Ishikawa (cell line): ENCODE results near the gene CLASRP.

Experiments used
- CEBPB ChIP-seq: IDR thresholded peaks from 2 replicates; pipeline ENCODE4 v1.6.1; 2012
- MAX ChIP-seq: IDR thresholded peaks from 2 replicates; pipeline ENCODE4 v1.6.1; 2012
- TAF1 ChIP-seq: IDR thresholded peaks from 2 replicates; pipeline ENCODE4 v1.6.1; 2012; ENCODE audit warnings: low read depth, mild to moderate bottlenecking
- ZBTB7A ChIP-seq: IDR thresholded peaks from 2 replicates; pipeline ENCODE4 v1.6.1; 2012; ENCODE audit warnings: low read depth

GRCh38 chr19:45058622-45059159, 19.8 kb downstream of the CLASRP start:
- no peak for TF ChIP-seq MAX
- TF ChIP-seq TAF1 = no peak
- no peak for TF ChIP-seq CEBPB
- no peak for TF ChIP-seq ZBTB7A
